Ovary (tissue), 3 donors: ENCODE data around the gene LHX6.

Experiments
- CTCF ChIP-seq, 3 donors: fragments of 450-650 bp in 2 of 3; fragments of 200-600 bp in 1 of 3; IDR thresholded peaks; one replicate each; pipeline versions ENCODE4 v1.5.1 to v1.8.0; 2016 to 2022; ENCODE audit warnings: antibody characterized with exemption in 3 of 3, mild to moderate bottlenecking in 1 of 3
- EP300 ChIP-seq: sonication (generic); formaldehyde crosslinking; IDR thresholded peaks from one replicate; pipeline ENCODE4 v1.6.1; 2017; ENCODE audit warnings: antibody characterized with exemption
- donor health status: DM: no; HTN: no; CAD: no.

GRCh38 chr9:122252796-122253195, 24.0 kb upstream of the LHX6 start:
- TF ChIP-seq CTCF (IDR thresholded peaks at IDR 0.05), result no peak
- TF ChIP-seq EP300, result no peak
